ENCODE data around the gene SEC14L3. TPM values are rescaled to one million over a fixed set of nuclear protein-coding genes. Genes with fewer than 3 reads are reported as not detected.

The SEC14L3 gene
- total and polyA plus RNA-seq, 2 experiments from 2014 or later = not detected

- H3K9me3 ChIP-seq (ENCODE audit: low read depth) = no peaks in the 10 kb centered on the region
- no peaks in the 10 kb centered on the region for H3K27me3 ChIP-seq
- H4K20me1 ChIP-seq (ENCODE audit: insufficient read depth, poor library complexity, severe bottlenecking) = no peaks in the 10 kb centered on the region
- DNase-seq (ENCODE audit: low spot score) = no peak
- H3K4me1 ChIP-seq (ENCODE audit: insufficient read depth) = no peaks in the 10 kb centered on the region
- no peaks in the 10 kb centered on the region for H3K9me2 ChIP-seq (replicated peaks; ENCODE audit: insufficient read depth)
- 89% methylated on average over 4 of the region's 4 CpGs for WGBS (ENCODE audit: low lambda C conversion rate, missing lambda C conversion rate)
- H3K4me2 ChIP-seq = no peak overlapping the region
- no peak for TF ChIP-seq CTCF (IDR thresholded peaks at IDR 0.05; ENCODE audit: poor library complexity)
- TF ChIP-seq EZH2phosphoT487 (IDR thresholded peaks at IDR 0.05; ENCODE audit: low read depth, severe bottlenecking, unreplicated experiment) = no peak
- TF ChIP-seq EZH2 (IDR thresholded peaks at IDR 0.05; ENCODE audit: borderline replicate concordance) = no peak
- no peak overlapping the region for H2AFZ ChIP-seq
- H3K36me3 ChIP-seq (replicated peaks; ENCODE audit: insufficient read depth, low read depth) = no peaks in the 10 kb centered on the region
- no peaks in the 10 kb centered on the region for H3K79me2 ChIP-seq
- no peak overlapping the region for H3K27ac ChIP-seq
- H3K4me3 ChIP-seq = no peak overlapping the region
Observed at GRCh38 chr22:30514252-30514651, 42.4 kb upstream of the SEC14L3 start.

GRCh38 chr22:30513462-30513861, 41.6 kb upstream of the SEC14L3 start:
- H3K4me1 ChIP-seq (ENCODE audit: insufficient read depth) = no peaks in the 10 kb centered on the region
- no peak for TF ChIP-seq EZH2 (IDR thresholded peaks at IDR 0.05; ENCODE audit: borderline replicate concordance)
- TF ChIP-seq CTCF (IDR thresholded peaks at IDR 0.05; ENCODE audit: poor library complexity) = no peak
- no peak for TF ChIP-seq EZH2phosphoT487 (IDR thresholded peaks at IDR 0.05; ENCODE audit: low read depth, severe bottlenecking, unreplicated experiment)

GRCh38 chr22:30511911-30512310, 40.1 kb upstream of the SEC14L3 start:
- no peaks in the 10 kb centered on the region for H3K27me3 ChIP-seq
- 87% methylated on average over 7 of the region's 7 CpGs for WGBS (ENCODE audit: low lambda C conversion rate, missing lambda C conversion rate)
- no peak overlapping the region for H2AFZ ChIP-seq
- no peaks in the 10 kb centered on the region for H4K20me1 ChIP-seq (ENCODE audit: insufficient read depth, poor library complexity, severe bottlenecking)
- no peak overlapping the region for H3K27ac ChIP-seq
- H3K79me2 ChIP-seq = no peaks in the 10 kb centered on the region
- no peaks in the 10 kb centered on the region for H3K9me3 ChIP-seq (ENCODE audit: low read depth)
- TF ChIP-seq EZH2phosphoT487 (IDR thresholded peaks at IDR 0.05; ENCODE audit: low read depth, severe bottlenecking, unreplicated experiment) = no peak
- no peak for TF ChIP-seq CTCF (IDR thresholded peaks at IDR 0.05; ENCODE audit: poor library complexity)
- no peak for TF ChIP-seq EZH2 (IDR thresholded peaks at IDR 0.05; ENCODE audit: borderline replicate concordance)
- no peaks in the 10 kb centered on the region for H3K36me3 ChIP-seq (replicated peaks; ENCODE audit: insufficient read depth, low read depth)
- H3K4me1 ChIP-seq (ENCODE audit: insufficient read depth) = no peaks in the 10 kb centered on the region
- no peak overlapping the region for H3K4me2 ChIP-seq
- H3K9me2 ChIP-seq (replicated peaks; ENCODE audit: insufficient read depth) = no peaks in the 10 kb centered on the region
- H3K4me3 ChIP-seq = no peak overlapping the region
- no peak for DNase-seq (ENCODE audit: low spot score)

More at GRCh38 chr22:30513462-30513861, 41.6 kb upstream of the SEC14L3 start:
- H3K4me2 ChIP-seq = no peak overlapping the region
- no peak overlapping the region for H3K4me3 ChIP-seq
- H3K9me3 ChIP-seq (ENCODE audit: low read depth) = no peaks in the 10 kb centered on the region
- no peaks in the 10 kb centered on the region for H3K27me3 ChIP-seq
- H3K36me3 ChIP-seq (replicated peaks; ENCODE audit: insufficient read depth, low read depth) = no peaks in the 10 kb centered on the region
- H3K27ac ChIP-seq = no peak overlapping the region
- DNase-seq (ENCODE audit: low spot score) = no peak
- H3K9me2 ChIP-seq (replicated peaks; ENCODE audit: insufficient read depth) = no peaks in the 10 kb centered on the region
- H2AFZ ChIP-seq = no peak overlapping the region
- no peaks in the 10 kb centered on the region for H4K20me1 ChIP-seq (ENCODE audit: insufficient read depth, poor library complexity, severe bottlenecking)
- WGBS (ENCODE audit: low lambda C conversion rate, missing lambda C conversion rate) = 92% methylated on average over 6 of the region's 6 CpGs
- H3K79me2 ChIP-seq = no peaks in the 10 kb centered on the region

- DNase-seq (ENCODE audit: low spot score) = no peak
- no peak overlapping the region for H3K4me2 ChIP-seq
- H3K79me2 ChIP-seq = no peaks in the 10 kb centered on the region
- no peaks in the 10 kb centered on the region for H3K27me3 ChIP-seq
- H3K27ac ChIP-seq = no peak overlapping the region
- H2AFZ ChIP-seq = no peak overlapping the region
- no peaks in the 10 kb centered on the region for H3K9me3 ChIP-seq (ENCODE audit: low read depth)
- H3K9me2 ChIP-seq (replicated peaks; ENCODE audit: insufficient read depth) = no peaks in the 10 kb centered on the region
- no peaks in the 10 kb centered on the region for H3K4me1 ChIP-seq (ENCODE audit: insufficient read depth)
- TF ChIP-seq EZH2 (IDR thresholded peaks at IDR 0.05; ENCODE audit: borderline replicate concordance) = no peak
- no peak for TF ChIP-seq EZH2phosphoT487 (IDR thresholded peaks at IDR 0.05; ENCODE audit: low read depth, severe bottlenecking, unreplicated experiment)
- TF ChIP-seq CTCF (IDR thresholded peaks at IDR 0.05; ENCODE audit: poor library complexity) = no peak
- no peaks in the 10 kb centered on the region for H3K36me3 ChIP-seq (replicated peaks; ENCODE audit: insufficient read depth, low read depth)
- H4K20me1 ChIP-seq (ENCODE audit: insufficient read depth, poor library complexity, severe bottlenecking) = no peaks in the 10 kb centered on the region
- WGBS (ENCODE audit: low lambda C conversion rate, missing lambda C conversion rate) = 85% methylated on average over 9 of the region's 9 CpGs
- no peak overlapping the region for H3K4me3 ChIP-seq
Observed at GRCh38 chr22:30511109-30511508, 39.3 kb upstream of the SEC14L3 start.
